GM21576 (cell line): ENCODE data around the gene APOO.
"Not testable (repeated sequence)": the region's sequence is repeated elsewhere in the genome, so short reads cannot be mapped to it uniquely, and the experiment has no call there.

Experiments used
- ATAC-seq: cut with Tn5 transposase; IDR thresholded peaks from one replicate; pipeline ENCODE4 v1.9.1; 2021; ENCODE audit warnings: mild to moderate bottlenecking, moderate library complexity; ENCODE audit not compliant: unreplicated experiment

Gene APOO

DNA sequence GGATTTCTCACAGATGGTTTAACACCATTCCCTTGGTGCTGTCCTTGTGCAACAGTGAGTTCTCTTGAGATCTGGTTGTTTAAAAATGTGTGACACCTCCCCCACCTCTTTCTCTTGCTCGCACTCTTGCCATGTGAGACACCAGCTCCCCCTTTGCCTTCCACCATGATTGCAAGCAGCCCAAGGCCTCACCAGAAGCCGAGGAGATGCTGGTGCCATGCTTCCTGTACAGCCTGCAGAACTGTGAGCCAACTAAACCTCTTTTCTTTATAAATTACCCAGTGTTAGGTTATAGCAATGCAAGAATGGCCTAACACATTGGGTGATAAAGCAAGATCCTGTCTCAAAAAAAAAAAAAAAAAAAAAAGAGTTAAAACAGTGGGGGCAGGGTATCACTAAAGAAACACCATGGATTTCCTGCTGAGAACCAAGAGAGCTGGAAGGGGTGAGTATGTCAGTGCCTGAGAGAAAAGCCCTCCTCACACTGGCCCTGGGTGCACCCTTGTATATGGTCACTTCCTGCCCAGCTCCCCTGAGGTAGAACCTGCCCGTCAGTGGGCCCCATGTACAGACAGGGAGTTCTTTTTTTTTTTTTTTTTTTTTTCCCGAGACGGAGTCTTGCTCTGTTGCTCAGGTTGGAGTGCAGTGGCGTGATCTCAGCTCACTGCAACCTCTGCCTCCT lies 46.4 kb downstream of the APOO start:
- peak; percentile 68 for ATAC-seq

DNA sequence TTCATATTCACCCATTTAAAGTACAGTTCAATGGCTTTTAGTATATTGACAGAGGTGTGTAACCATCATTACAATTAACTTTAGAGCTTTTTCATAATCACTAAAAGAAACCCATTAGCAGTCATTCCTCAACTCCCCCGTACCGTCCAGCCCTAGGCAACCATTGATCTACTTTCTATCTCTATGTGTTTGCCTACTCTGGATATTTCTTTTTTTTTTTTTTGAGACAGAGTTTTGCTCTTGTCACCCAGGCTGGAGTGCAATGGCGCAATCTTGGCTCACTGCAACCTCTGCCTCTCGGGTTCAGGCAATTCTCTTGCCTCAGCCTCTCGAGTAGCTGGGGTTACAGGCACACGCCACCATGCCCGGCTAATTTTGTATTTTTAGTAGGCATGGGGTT lies 48.5 kb downstream of the APOO start:
- ATAC-seq, result not testable (repeated sequence)

DNA sequence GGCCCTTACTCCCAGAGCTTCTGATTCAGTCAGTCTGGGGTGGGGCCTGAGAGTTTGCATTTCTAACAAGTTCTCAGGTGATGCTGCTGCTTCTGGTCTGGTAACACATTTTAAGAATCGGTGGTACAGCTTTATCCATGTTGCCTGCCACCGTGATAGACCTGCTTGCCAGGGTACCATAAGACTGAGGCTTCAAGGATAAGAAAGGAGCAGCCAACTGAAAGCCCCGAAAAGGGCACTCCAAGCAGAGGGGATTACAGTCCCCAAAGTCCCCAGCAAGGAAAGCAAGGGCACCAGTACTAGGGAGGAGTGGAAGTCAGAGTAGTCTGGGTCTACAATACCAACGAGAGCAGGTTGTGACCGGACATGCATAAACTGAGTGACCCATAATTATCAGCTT lies 49.8 kb downstream of the APOO start:
- no peak for ATAC-seq

DNA sequence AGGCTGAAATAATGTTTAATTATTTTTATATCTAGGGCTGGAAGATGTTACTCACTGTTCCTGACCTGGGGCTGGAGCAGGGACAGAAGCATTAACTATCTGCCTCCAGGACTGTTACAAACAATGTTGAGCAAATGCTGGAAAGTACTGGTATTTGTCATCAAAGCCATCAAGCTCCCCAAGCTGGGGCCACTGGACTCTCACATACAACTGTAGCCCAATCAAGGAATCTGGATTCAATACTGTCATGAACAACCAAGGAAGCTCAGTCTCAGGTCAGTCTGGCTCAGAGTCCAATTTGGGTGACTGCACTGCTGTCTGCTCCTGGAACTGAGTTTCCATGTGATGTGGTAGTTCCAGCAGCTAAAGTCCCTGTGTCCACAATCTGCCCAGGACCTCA lies 50.4 kb downstream of the APOO start:
- no peak for ATAC-seq

DNA sequence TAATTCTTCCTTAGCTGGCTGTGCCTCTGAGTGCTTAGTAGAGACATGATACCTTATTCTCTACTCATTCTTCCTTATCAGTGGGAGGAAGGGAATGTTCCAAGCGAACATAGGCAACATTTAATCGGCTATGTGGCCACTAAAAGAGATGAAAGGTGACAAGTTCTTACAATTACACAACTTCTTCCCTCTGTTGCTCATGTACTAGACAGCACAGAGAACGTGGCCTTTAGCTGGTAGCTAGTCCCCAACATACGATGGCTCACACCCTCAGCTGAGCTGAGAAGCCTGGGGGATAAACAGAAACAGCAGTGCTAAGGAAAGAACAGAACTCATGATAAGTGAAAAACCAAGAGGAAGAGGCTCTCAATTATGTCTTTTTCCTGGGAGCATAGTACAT lies 52.2 kb downstream of the APOO start:
- no peak for ATAC-seq

DNA sequence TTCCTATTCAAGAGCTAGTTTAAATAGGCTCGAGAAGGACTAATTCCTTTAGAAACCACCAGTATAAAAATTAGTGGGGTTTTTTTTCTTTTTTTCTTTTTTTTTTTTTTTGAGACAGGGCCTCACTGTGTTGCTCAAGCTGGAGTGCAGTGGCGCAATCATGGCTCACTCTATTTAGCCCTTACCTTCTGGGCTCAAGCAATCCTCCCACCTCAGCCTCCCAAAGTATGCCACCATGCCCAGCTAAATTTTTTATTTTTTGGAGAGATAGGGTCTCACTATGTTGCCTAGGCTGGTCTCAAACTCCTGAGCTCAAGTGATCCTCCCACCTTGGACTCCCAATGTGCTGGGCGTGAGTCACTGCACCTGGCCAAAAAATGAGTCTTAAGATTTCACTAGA lies 52.8 kb downstream of the APOO start:
- no peak for ATAC-seq

DNA sequence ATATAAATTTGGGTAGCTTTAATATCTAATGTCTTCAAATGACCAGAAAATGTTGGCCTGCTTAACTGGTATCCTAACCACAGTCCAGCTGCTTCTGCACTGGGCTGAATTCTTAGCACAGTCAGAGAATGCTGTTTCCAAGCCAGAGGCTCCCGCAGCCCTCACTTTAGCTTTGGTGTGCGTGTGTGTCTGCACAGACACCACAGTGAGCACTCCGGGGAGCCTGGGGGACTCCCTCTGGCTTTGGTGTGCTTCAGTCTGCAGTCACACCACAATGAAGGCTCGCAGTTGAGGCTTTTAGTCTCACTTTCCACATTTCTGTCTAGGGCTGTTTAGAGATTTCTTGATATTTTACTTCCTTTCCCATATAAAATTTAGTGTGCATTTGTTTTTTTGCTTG lies 53.6 kb downstream of the APOO start:
- ATAC-seq, result no peak

DNA sequence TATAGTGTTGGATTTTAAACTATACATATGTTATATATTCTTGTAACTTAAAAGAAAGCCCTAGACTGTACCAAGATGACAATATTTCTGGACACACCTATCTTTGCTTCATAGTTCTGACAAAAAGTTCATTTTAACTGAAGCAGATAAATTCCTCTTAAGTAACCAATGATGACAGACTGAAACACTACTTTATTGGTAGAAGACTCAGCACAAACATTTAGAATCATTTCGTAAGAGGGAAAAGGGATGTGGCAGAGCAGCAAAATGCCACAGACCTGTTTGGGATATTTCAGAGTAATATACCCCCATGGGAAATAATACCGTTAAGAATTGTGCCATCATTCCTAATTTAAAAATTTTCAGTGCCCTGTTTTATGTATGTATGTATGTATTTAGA lies 56.2 kb downstream of the APOO start:
- no peak for ATAC-seq

DNA sequence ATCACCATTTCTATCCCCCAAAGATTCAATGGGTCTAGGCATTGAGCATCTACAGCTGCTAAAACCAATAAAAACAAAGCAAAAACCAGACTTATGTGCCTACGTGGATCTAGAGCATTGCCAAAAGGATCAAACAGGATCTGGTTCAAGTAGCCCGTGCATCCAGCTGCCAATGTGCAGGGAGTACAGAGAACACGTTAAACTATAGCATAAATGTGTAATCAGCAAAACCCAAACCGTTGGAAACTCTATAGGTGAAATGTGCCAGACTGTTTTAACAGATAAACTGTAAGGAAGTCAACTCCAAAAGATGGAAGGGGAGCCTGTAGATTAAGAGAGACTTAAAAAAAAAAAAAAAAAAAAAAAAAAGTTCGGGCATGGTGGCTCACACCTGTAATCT lies 58.5 kb downstream of the APOO start:
- no peak for ATAC-seq

DNA sequence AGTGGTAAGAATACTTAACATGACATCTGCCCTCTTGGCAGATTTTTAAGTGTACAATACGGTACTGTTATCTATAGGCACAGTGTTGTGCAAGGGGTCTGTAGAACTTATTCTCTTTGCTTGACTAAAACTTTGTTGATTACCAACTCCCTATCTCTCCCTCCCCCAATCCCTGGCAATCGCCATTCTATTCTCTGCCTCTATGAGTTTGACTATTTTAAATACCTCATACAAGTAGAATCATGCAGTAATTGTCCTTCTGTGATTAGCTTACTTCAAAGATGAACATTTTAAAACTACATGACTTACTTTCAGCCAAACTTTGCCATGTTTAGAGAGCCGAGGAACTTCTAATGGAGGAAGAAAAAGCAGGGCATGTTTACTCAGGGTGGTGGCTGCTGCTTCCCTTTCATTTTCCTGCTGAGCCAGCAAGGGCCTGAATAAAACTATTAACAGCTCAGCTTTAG lies 62.4 kb downstream of the APOO start:
- ATAC-seq, result no peak

DNA sequence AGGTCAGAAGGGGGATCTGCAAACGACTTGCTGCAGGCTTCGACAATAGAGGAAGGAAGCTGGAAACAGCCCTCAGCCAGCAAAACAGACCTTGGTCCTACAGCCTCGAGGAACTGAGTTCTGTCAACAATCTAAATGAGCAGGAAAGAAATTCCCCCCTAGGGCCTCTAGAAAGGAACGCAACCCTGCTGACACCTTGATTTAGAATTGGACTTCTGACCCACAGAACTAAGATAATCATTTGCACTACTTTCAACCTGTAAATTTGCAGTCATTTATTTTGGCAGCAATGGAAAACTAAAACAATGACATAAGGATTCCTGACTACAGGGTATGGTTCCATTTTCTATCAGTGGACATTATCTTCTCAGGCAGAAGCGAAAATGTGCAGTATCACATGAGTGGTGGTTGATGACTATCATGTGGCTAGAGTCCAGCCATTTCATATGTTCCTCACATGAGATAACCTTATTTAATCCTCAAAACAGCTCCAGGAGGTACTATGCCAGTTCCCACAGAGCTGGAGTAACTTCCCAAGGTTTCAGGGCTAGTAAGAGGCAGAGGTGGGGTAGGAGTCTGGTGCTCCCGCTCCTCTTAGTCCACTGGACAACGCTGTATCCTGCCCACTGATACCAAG lies 63.1 kb downstream of the APOO start:
- no peak for ATAC-seq

DNA sequence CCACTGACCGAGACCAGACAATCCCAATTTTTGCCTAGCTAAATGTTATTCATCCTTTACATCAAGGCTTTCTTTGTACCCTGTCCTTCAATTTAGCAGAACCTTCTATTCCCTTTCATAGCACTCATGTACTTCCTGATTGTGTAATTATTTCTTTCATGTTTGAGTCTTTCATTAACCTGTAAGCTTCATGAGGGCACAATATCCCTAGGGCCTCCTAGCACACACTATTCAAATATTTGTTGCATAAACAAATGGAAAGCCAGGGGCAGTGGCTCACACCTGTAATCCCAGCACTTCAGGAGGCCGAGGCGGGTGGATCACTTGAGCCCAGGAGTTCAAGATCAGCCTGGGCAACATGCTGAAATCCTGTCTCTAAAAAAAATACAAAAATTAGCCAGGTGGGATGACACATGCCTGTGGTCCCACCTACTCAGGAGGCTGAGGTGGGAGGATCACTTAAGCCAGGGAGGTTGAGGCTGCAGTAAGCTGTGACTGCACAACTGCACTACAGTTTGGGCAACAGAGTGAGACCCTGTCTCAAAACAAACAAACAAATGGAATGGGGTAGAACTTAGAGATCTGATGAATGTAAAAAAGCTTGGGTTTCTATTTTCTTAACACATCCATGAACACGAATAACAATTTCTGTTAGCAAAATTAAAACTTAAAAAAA lies 65.8 kb downstream of the APOO start:
- ATAC-seq, result no peak

DNA sequence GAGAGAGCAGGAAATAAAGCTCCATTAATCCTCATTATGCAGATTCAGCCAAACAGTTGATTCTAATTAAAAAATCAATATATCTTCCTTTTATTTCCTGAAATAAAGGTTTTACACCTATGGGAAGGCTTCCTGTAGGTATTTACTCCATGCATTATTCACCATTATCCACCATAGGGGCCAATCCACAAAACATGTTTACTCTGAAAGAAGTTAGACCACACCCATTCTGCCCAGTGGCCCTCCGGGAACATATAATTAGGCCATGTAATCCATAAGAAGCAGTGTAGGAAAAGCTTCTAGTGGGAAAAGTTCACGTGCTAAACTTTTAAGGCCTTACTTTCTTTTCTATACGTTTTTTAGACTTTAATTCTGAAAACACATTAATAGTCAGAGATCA lies 67.1 kb downstream of the APOO start:
- no peak for ATAC-seq

DNA sequence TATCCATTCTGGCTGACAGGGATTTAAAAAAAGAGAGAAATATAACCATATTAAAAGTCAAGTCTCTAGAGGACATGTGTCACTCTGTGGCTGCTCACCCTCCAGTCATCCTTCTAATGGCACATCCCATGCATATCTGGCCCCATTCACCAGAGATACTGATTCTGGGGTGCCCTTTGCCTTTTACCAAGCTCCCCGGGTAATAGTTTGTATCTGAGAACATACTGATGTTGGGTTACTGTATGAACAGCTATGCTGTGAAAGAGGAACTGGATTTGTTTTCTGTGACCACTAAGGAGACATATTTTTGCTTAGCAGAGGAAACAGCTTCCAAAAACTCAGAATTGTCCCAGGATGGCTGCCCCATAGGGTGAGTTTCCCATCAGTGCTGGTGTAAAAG lies 68.8 kb downstream of the APOO start:
- ATAC-seq, result no peak

DNA sequence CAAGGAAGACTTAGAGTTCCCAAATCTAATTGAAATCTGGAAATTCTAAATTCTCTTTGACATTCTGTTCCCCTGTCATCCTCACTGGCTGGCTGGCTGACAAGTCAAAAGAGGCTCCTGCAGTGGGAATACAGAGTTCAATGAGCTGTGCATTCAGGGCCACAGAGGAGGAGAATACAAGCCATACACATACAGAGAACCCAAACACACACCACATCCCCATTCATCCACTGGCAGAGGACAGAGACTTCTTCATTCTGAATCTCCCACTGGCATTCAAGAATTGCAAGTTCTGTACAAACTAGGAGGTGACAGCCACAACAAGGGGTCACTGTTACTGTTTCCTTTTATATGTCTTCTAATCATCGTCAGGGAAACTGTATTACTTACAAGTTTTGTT lies 75.0 kb downstream of the APOO start:
- no peak for ATAC-seq

DNA sequence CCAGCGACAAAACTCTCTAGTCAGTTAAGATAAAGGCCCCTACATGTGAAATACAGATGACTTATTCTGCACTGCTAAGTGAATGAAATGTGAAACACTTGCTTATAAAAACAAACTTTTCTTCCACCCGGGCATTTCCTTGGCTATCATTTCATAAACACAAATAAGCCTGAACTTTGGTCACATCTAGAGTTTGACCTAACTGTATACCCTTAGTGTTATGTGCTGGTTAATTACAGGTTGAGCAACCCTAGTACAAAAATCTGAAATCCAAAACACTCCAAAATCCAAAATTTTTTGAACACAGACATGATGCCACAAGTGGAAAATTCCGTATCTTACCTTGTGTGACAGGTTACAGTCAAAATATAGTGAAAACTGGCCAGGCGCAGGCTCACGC lies 78.9 kb downstream of the APOO start:
- ATAC-seq, result no peak

DNA sequence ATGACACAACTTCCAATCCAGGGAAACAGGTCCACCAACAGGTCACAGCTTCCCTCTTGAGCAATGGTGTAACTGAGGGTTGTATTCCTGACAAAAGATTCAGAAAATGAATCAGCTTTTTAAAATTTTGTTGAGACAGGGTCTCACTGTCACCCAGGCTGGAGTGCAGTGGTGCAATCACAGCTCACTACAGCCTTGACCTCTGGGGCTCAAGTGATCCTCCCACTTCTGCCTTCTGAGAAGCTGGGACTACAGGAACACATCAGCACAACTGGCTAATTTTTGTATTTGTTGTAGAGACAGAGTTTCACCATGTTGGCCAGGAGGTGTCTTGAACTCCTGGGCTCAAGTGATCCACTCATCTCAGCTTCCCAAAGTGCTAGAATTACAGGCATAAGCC lies 81.1 kb downstream of the APOO start:
- ATAC-seq, result no peak

DNA sequence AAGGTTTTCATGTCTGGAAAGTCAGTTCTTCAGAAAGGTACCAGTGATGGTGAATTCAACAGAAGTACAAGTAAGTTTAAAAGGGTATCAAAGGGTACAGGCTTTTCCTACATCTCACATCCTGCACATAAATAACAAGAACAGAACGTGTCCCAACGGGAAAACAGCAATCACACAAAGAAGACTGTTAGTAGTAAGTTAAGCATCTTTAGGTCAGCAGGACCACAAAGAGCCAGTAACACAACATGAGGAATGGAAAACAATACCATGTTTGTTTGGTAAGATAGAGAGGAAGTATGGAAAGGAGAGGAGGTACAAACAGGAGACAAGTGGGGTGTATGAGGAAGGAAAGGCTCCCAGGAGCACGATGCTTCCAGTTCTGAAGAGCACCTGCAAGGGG lies 81.5 kb downstream of the APOO start:
- no peak for ATAC-seq

DNA sequence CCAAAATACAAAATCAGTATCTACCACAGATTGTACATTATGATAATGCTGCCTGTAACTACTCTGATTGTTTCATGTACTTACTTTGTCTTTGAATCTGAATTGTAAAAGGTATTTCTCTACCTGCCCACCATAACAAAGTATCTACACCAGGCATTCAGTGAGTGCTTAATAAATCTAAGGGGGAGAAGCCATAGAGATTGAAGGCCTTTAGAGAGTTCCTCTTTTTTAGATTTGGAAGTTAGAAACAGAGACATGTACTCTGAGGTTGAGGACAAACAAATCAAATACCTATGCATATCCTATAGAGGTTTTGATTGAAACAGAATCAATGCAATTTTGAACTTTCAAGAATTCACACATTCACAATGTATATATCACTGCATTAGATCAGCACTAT lies 82.1 kb downstream of the APOO start:
- ATAC-seq, result no peak

DNA sequence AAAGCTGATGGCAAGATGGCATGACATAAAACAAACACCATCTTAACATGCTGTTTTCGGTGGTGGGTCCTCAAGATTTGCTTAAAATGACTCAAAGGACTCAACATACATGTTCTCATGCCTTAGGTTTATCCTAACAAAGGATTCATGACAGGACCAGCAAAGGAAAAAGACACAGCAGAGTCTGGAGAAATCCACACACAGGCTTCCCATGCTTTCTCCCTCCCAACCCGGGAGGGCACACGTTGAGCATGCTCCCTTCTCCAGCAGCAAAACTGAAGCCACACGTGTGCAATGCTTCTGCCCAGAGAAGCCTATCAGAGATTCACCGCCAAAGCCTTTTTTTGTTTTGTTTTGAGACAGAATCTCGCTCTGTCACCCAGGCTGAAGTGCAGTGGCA lies 84.9 kb downstream of the APOO start:
- no peak for ATAC-seq

DNA sequence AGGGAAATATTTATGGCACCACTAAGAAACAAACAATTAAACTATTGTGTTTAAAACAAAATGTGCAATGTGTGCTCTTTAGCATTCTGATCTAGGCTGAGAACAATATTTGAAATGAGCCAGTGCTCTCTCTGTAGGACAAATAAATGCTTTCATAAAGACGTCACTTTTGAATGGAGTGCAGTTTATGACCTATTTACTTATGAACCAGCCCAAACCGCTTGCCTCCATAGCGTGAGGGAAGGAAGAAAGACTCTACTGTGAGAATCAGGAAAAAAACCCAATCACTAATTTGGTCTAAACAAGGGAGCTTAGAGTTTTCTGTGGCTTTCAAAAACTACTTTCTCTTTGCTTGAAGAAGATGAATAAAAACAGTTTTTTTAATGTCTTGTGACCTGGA lies 85.3 kb downstream of the APOO start:
- ATAC-seq, result no peak

DNA sequence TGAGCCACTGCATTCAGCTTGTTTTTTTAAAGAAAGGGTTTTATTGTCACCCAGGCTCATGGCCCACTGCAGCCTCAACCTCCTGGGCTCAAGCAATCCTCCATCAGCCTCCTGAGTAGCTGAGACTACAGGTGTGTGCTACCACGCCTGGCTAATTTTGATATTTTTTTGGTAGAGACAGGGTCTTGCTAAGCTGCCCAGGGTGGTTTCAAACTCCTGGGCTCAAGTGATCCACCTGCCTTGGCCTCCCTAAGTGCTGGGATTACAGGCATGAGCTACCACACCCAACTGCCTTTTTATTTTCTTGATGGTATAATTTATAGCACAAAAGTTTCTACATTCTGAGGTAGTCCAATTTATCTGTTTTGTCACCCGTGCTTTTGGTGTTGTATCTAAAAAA lies 85.9 kb downstream of the APOO start:
- no peak for ATAC-seq
